GM23338 (cell line): Measurements from ENCODE around the gene DYNC2LI1. TPM values are rescaled to one million over a fixed set of nuclear protein-coding genes. Genes with fewer than 3 reads are reported as not detected.

ENCODE experiments used
- ATAC-seq: fragments of 200-7000 bp; cut with Tn5 transposase; 3 replicates; pipeline ENCODE4 v1.9.1; 2020
- DNase-seq: peaks from one replicate; pipeline ENCODE4 v3.0.0-alpha.2; 2015; ENCODE audit warnings: low spot score
- H2AFZ ChIP-seq: fragments of 200-600 bp; sonication (generic); 2 replicates; pipeline ENCODE4 v1.8.0; 2016; ENCODE audit warnings: antibody characterized with exemption, mild to moderate bottlenecking, moderate library complexity
- H3F3A ChIP-seq: fragments of 200-600 bp; sonication (generic); replicated peaks from 2 replicates; pipeline ENCODE4 v1.8.0; 2017; ENCODE audit warnings: antibody characterized with exemption, mixed run types, low read depth
- H3K27ac ChIP-seq: fragments of 200-600 bp; sonication (generic); 2 replicates; pipeline ENCODE4 v1.6.1; 2016; ENCODE audit warnings: low read depth
- H3K27me3 ChIP-seq: fragments of 200-600 bp; sonication (generic); 2 replicates; pipeline ENCODE4 v1.8.0; 2016; ENCODE audit warnings: mild to moderate bottlenecking, mixed run types, moderate library complexity; ENCODE audit not compliant: insufficient read depth
- H3K36me3 ChIP-seq: fragments of 200-600 bp; sonication (generic); 2 replicates; pipeline ENCODE4 v1.8.0; 2016; ENCODE audit warnings: mild to moderate bottlenecking; ENCODE audit not compliant: insufficient read depth
- H3K4me1 ChIP-seq: fragments of 200-600 bp; sonication (generic); 2 replicates; pipeline ENCODE4 v1.8.0; 2016; ENCODE audit warnings: mild to moderate bottlenecking, moderate library complexity; ENCODE audit not compliant: insufficient read depth
- H3K4me2 ChIP-seq: fragments of 200-600 bp; sonication (generic); 2 replicates; pipeline ENCODE4 v1.7.1; 2017; ENCODE audit warnings: mixed run types
- H3K4me3 ChIP-seq: fragments of 200-600 bp; sonication (generic); 2 replicates; pipeline ENCODE4 v1.6.1; 2016; ENCODE audit warnings: mixed run types
- H3K79me2 ChIP-seq: fragments of 200-600 bp; sonication (generic); replicated peaks from 2 replicates; pipeline ENCODE4 v1.8.0; 2017; ENCODE audit warnings: mild to moderate bottlenecking; ENCODE audit not compliant: insufficient read depth
- H3K9me2 ChIP-seq: fragments of 200-600 bp; sonication (generic); 2 replicates; pipeline ENCODE4 v1.8.0; 2017; ENCODE audit not compliant: insufficient read depth
- H4K20me1 ChIP-seq: fragments of 200-600 bp; sonication (generic); replicated peaks from 2 replicates; pipeline ENCODE4 v1.8.0; 2017; ENCODE audit warnings: mild to moderate bottlenecking; ENCODE audit not compliant: insufficient read depth
- H3K27ac Mint-ChIP-seq: 2 replicates; pipeline ENCODE4 v1.8.0; 2020; ENCODE audit warnings: inconsistent platforms, mild to moderate bottlenecking, moderate library complexity, mixed read lengths
- H3K27me3 Mint-ChIP-seq: 3 replicates; pipeline ENCODE4 v1.8.0; 2022; ENCODE audit warnings: low read depth, mild to moderate bottlenecking, moderate library complexity, mixed read lengths, inconsistent platforms; ENCODE audit not compliant: insufficient read depth, poor library complexity
- H3K36me3 Mint-ChIP-seq: 3 replicates; pipeline ENCODE4 v1.8.0; 2021; ENCODE audit warnings: low read depth, mild to moderate bottlenecking, inconsistent platforms, moderate library complexity, mixed read lengths
- H3K4me1 Mint-ChIP-seq: 3 replicates; pipeline ENCODE4 v1.8.0; 2020; ENCODE audit warnings: mild to moderate bottlenecking, inconsistent platforms, mixed read lengths
- H3K4me3 Mint-ChIP-seq: 3 replicates; pipeline ENCODE4 v1.8.0; 2021; ENCODE audit warnings: moderate library complexity, mild to moderate bottlenecking, inconsistent platforms, mixed read lengths
- H3K9me3 Mint-ChIP-seq: 3 replicates; pipeline ENCODE4 v1.8.0; 2020; ENCODE audit warnings: moderate library complexity, mild to moderate bottlenecking, inconsistent platforms, mixed read lengths
- CREB1 ChIP-seq: fragments of 250-450 bp; sonication (Bioruptor Pico); IDR thresholded peaks from 2 replicates; pipeline ENCODE4 v1.5.0; 2020; ENCODE audit warnings: low read depth, mild to moderate bottlenecking, moderate library complexity
- CTCF ChIP-seq, 2 experiments: fragments of 200-600 bp in 1 of 2; sonication (generic) in 1 of 2; conservative IDR thresholded peaks; 2 replicates each; pipeline versions ENCODE4 v1.5.1 to v1.6.1; 2016 to 2017; ENCODE audit warnings: antibody characterized with exemption in 2 of 2, low read depth in 2 of 2, mild to moderate bottlenecking in 2 of 2, moderate library complexity in 1 of 2
- ETS1 ChIP-seq: IDR thresholded peaks from 2 replicates; pipeline ENCODE4 v1.6.1; 2016; ENCODE audit warnings: antibody characterized with exemption
- EZH2 ChIP-seq: fragments of 200-600 bp; sonication (generic); IDR thresholded peaks from one replicate; pipeline ENCODE4 v1.8.0; 2017; ENCODE audit warnings: antibody characterized with exemption, mild to moderate bottlenecking, low read depth; ENCODE audit not compliant: unreplicated experiment
- EZH2phosphoT487 ChIP-seq: fragments of 200-600 bp; sonication (generic); IDR thresholded peaks from one replicate; pipeline ENCODE4 v1.8.1; 2018; ENCODE audit warnings: antibody characterized with exemption; ENCODE audit not compliant: unreplicated experiment
- JUNB ChIP-seq: IDR thresholded peaks from one replicate; pipeline ENCODE4 v1.6.1; 2016; ENCODE audit warnings: antibody characterized with exemption; ENCODE audit not compliant: unreplicated experiment
- NANOG ChIP-seq: IDR thresholded peaks from 2 replicates; pipeline ENCODE4 v1.6.1; 2016; ENCODE audit warnings: antibody characterized with exemption, borderline replicate concordance
- POLR2AphosphoS5 ChIP-seq: IDR thresholded peaks from 2 replicates; pipeline ENCODE4 v1.6.1; 2016; ENCODE audit warnings: antibody characterized with exemption, low read depth
- STAT1 ChIP-seq: IDR thresholded peaks from one replicate; pipeline ENCODE4 v1.6.1; 2016; ENCODE audit warnings: antibody characterized with exemption; ENCODE audit not compliant: unreplicated experiment
- ZNF114 ChIP-seq: fragments of 250-450 bp; sonication (Bioruptor Pico); IDR thresholded peaks from 2 replicates; pipeline ENCODE4 v1.5.0; 2020; ENCODE audit warnings: mild to moderate bottlenecking, moderate library complexity
- ZNF331 ChIP-seq: fragments of 250-450 bp; sonication (Bioruptor Pico); IDR thresholded peaks from 2 replicates; pipeline ENCODE4 v1.5.0; 2020; ENCODE audit warnings: low read depth, mild to moderate bottlenecking, moderate library complexity
- polyA plus RNA-seq: library from polyadenylated mRNA; unstranded; fragments of >200 nt; fragmentation: Nextera tagmentation; extraction: Ambion mirVana; gene quantifications from 2 replicates; pipeline ENCODE4 v1.2.1, GENCODE V29; 2016
- total RNA-seq: library from RNA; depleted of rRNA; stranded (reverse); fragments of >200 nt; shearing (Covaris generic); gene quantifications from 2 replicates; pipeline ENCODE4 v1.2.3, GENCODE V29; 2014
- TF ChIP-seq, protein P1 (sequence below): fragments of 250-450 bp; sonication (Bioruptor Pico); IDR thresholded peaks from 2 replicates; pipeline ENCODE4 v1.5.0; 2020; ENCODE audit warnings: mild to moderate bottlenecking, moderate library complexity
- TF ChIP-seq, protein P2 (sequence below): IDR thresholded peaks from one replicate; pipeline ENCODE4 v1.6.1; 2018; ENCODE audit warnings: antibody characterized with exemption; ENCODE audit not compliant: unreplicated experiment

DYNC2LI1 gene
- total and polyA plus RNA-seq, 2 experiments from 2014 or later, result 8.4 to 11.5 TPM

DNA sequence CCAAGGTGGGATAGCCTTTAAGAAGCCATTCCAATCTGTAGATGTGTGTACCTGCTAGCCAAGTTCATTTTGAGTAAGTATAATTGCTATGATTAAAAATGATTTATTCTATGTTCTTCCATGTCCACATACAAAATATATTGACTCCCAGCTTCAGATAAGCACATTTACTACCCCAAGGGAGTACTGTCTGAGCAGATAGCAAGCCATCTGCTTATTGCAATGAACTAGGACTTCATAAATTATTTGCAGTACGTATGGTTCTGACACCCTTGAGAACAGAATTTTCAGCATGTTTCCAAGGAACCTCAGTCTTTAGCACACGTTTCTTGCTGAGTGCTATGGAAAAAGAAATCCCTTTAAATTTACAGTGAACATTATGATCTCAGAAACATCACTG lies 36.6 kb downstream of the DYNC2LI1 start:
- H3K36me3 ChIP-seq, result no peaks in the 10 kb centered on the region
- no peaks in the 10 kb centered on the region for H3K4me1 Mint-ChIP-seq
- DNase-seq, result no peak
- no peak for ATAC-seq
- H3K36me3 Mint-ChIP-seq, result no peaks in the 10 kb centered on the region
- no peaks in the 10 kb centered on the region for H3K4me1 ChIP-seq
- TF ChIP-seq POLR2AphosphoS5 (no peak), CREB1 (no peak), ETS1 (no peak), JUNB (no peak), EZH2phosphoT487 (no peak), CTCF (conservative IDR thresholded peaks at IDR 0.05; ENCODE audit: low read depth in 2 of 2) (no peak), EZH2 (no peak), NANOG (no peak), ZNF114 (CRISPR knock-in tag) (no peak), STAT1 (no peak), ZNF331 (CRISPR knock-in tag) (no peak)
- TF ChIP-seq, protein P1, sequence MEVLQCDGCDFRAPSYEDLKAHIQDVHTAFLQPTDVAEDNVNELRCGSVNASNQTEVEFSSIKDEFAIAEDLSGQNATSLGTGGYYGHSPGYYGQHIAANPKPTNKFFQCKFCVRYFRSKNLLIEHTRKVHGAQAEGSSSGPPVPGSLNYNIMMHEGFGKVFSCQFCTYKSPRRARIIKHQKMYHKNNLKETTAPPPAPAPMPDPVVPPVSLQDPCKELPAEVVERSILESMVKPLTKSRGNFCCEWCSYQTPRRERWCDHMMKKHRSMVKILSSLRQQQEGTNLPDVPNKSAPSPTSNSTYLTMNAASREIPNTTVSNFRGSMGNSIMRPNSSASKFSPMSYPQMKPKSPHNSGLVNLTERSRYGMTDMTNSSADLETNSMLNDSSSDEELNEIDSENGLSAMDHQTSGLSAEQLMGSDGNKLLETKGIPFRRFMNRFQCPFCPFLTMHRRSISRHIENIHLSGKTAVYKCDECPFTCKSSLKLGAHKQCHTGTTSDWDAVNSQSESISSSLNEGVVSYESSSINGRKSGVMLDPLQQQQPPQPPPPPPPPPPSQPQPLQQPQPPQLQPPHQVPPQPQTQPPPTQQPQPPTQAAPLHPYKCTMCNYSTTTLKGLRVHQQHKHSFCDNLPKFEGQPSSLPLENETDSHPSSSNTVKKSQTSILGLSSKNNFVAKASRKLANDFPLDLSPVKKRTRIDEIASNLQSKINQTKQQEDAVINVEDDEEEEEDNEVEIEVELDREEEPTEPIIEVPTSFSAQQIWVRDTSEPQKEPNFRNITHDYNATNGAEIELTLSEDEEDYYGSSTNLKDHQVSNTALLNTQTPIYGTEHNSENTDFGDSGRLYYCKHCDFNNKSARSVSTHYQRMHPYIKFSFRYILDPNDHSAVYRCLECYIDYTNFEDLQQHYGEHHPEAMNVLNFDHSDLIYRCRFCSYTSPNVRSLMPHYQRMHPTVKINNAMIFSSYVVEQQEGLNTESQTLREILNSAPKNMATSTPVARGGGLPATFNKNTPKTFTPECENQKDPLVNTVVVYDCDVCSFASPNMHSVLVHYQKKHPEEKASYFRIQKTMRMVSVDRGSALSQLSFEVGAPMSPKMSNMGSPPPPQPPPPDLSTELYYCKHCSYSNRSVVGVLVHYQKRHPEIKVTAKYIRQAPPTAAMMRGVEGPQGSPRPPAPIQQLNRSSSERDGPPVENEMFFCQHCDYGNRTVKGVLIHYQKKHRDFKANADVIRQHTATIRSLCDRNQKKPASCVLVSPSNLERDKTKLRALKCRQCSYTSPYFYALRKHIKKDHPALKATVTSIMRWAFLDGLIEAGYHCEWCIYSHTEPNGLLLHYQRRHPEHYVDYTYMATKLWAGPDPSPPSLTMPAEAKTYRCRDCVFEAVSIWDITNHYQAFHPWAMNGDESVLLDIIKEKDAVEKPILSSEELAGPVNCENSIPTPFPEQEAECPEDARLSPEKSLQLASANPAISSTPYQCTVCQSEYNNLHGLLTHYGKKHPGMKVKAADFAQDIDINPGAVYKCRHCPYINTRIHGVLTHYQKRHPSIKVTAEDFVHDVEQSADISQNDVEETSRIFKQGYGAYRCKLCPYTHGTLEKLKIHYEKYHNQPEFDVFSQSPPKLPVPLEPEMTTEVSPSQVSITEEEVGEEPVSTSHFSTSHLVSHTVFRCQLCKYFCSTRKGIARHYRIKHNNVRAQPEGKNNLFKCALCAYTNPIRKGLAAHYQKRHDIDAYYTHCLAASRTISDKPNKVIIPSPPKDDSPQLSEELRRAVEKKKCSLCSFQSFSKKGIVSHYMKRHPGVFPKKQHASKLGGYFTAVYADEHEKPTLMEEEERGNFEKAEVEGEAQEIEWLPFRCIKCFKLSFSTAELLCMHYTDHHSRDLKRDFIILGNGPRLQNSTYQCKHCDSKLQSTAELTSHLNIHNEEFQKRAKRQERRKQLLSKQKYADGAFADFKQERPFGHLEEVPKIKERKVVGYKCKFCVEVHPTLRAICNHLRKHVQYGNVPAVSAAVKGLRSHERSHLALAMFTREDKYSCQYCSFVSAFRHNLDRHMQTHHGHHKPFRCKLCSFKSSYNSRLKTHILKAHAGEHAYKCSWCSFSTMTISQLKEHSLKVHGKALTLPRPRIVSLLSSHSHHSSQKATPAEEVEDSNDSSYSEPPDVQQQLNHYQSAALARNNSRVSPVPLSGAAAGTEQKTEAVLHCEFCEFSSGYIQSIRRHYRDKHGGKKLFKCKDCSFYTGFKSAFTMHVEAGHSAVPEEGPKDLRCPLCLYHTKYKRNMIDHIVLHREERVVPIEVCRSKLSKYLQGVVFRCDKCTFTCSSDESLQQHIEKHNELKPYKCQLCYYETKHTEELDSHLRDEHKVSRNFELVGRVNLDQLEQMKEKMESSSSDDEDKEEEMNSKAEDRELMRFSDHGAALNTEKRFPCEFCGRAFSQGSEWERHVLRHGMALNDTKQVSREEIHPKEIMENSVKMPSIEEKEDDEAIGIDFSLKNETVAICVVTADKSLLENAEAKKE, result no peak
- TF ChIP-seq, protein P2, sequence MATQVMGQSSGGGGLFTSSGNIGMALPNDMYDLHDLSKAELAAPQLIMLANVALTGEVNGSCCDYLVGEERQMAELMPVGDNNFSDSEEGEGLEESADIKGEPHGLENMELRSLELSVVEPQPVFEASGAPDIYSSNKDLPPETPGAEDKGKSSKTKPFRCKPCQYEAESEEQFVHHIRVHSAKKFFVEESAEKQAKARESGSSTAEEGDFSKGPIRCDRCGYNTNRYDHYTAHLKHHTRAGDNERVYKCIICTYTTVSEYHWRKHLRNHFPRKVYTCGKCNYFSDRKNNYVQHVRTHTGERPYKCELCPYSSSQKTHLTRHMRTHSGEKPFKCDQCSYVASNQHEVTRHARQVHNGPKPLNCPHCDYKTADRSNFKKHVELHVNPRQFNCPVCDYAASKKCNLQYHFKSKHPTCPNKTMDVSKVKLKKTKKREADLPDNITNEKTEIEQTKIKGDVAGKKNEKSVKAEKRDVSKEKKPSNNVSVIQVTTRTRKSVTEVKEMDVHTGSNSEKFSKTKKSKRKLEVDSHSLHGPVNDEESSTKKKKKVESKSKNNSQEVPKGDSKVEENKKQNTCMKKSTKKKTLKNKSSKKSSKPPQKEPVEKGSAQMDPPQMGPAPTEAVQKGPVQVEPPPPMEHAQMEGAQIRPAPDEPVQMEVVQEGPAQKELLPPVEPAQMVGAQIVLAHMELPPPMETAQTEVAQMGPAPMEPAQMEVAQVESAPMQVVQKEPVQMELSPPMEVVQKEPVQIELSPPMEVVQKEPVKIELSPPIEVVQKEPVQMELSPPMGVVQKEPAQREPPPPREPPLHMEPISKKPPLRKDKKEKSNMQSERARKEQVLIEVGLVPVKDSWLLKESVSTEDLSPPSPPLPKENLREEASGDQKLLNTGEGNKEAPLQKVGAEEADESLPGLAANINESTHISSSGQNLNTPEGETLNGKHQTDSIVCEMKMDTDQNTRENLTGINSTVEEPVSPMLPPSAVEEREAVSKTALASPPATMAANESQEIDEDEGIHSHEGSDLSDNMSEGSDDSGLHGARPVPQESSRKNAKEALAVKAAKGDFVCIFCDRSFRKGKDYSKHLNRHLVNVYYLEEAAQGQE, result no peak
- no peak overlapping the region for H3K4me3 ChIP-seq
- no peaks in the 10 kb centered on the region for H3F3A ChIP-seq
- H3K27ac Mint-ChIP-seq, result no peak overlapping the region
- H3K4me3 Mint-ChIP-seq, result no peak overlapping the region
- no peaks in the 10 kb centered on the region for H3K27me3 Mint-ChIP-seq
- no peak overlapping the region for H2AFZ ChIP-seq
- no peak overlapping the region for H3K4me2 ChIP-seq
- no peaks in the 10 kb centered on the region for H4K20me1 ChIP-seq
- no peaks in the 10 kb centered on the region for H3K27me3 ChIP-seq
- H3K27ac ChIP-seq, result no peak overlapping the region
- H3K79me2 ChIP-seq, result no peaks in the 10 kb centered on the region
- H3K9me2 ChIP-seq, result no peaks in the 10 kb centered on the region
- no peaks in the 10 kb centered on the region for H3K9me3 Mint-ChIP-seq
